Lower leg skin (tissue), 3 donors: ENCODE results near the gene MYO18B.

Experiments
- POLR2A ChIP-seq, 2 donors: fragments of 450-650 bp; IDR thresholded peaks; one replicate each; pipeline ENCODE4 v1.6.1; 2016 to 2017; ENCODE audit warnings: antibody characterized with exemption in 2 of 2, mild to moderate bottlenecking in 1 of 2, moderate library complexity in 1 of 2
- TF ChIP-seq, protein P1 (sequence below), 3 donors: fragments of 450-650 bp; IDR thresholded peaks; one replicate each; pipeline ENCODE4 v1.5.1; 2016; ENCODE audit warnings: antibody characterized with exemption in 3 of 3, mild to moderate bottlenecking in 3 of 3, moderate library complexity in 2 of 3

DNA sequence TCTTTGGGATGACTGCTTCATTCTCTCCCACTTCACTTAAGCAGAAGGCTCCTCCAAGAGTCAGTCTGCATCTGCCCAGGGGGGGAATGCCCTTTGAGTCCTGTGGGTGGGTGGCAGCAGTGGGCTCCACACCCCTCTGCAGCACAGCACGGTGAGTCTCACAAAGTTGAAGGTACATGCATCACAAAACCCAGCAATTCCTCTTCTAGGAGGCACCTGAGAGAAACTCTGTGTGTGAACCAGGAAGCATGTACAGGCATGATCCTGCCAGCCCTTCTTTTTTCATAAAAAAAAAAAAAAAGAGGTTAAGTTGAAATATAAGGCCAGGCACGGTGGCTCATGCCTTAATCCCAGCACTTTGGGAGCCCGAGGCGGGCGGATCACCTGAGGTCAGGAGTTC is 87.2 kb downstream of the MYO18B start:
- no peak for TF ChIP-seq POLR2A (IDR thresholded peaks at IDR 0.05)
- TF ChIP-seq, protein P1, sequence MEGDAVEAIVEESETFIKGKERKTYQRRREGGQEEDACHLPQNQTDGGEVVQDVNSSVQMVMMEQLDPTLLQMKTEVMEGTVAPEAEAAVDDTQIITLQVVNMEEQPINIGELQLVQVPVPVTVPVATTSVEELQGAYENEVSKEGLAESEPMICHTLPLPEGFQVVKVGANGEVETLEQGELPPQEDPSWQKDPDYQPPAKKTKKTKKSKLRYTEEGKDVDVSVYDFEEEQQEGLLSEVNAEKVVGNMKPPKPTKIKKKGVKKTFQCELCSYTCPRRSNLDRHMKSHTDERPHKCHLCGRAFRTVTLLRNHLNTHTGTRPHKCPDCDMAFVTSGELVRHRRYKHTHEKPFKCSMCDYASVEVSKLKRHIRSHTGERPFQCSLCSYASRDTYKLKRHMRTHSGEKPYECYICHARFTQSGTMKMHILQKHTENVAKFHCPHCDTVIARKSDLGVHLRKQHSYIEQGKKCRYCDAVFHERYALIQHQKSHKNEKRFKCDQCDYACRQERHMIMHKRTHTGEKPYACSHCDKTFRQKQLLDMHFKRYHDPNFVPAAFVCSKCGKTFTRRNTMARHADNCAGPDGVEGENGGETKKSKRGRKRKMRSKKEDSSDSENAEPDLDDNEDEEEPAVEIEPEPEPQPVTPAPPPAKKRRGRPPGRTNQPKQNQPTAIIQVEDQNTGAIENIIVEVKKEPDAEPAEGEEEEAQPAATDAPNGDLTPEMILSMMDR (IDR thresholded peaks at IDR 0.05), result no peak
